Glutamatergic neuron (in vitro differentiated cells): ENCODE results near the gene LAMA3. TPM values are rescaled to one million over a fixed set of nuclear protein-coding genes. Genes with fewer than 3 reads are reported as not detected.

ENCODE experiments used
- DNase-seq: peaks from one replicate; pipeline ENCODE4 v3.0.0; 2022
- H3K27ac Mint-ChIP-seq: one replicate; pipeline ENCODE4 v1.8.0; 2020; ENCODE audit warnings: mild to moderate bottlenecking, mixed read lengths, inconsistent platforms; ENCODE audit not compliant: unreplicated experiment
- H3K27me3 Mint-ChIP-seq: one replicate; pipeline ENCODE4 v1.8.0; 2020; ENCODE audit warnings: mild to moderate bottlenecking, moderate library complexity, mixed read lengths, inconsistent platforms; ENCODE audit not compliant: unreplicated experiment
- H3K36me3 Mint-ChIP-seq: one replicate; pipeline ENCODE4 v1.8.0; 2020; ENCODE audit warnings: mild to moderate bottlenecking, mixed read lengths, inconsistent platforms; ENCODE audit not compliant: unreplicated experiment
- H3K4me1 Mint-ChIP-seq: one replicate; pipeline ENCODE4 v1.8.0; 2020; ENCODE audit warnings: mild to moderate bottlenecking, low read depth, mixed read lengths, inconsistent platforms; ENCODE audit not compliant: unreplicated experiment
- H3K4me3 Mint-ChIP-seq: one replicate; pipeline ENCODE4 v1.8.0; 2020; ENCODE audit warnings: mild to moderate bottlenecking, mixed read lengths, inconsistent platforms; ENCODE audit not compliant: unreplicated experiment
- H3K9me3 Mint-ChIP-seq: one replicate; pipeline ENCODE4 v1.8.0; 2020; ENCODE audit warnings: mild to moderate bottlenecking, moderate library complexity, mixed read lengths, inconsistent platforms; ENCODE audit not compliant: unreplicated experiment
- CTCF ChIP-seq: fragments of 200-600 bp; sonication (generic); IDR thresholded peaks from one replicate; pipeline ENCODE4 v1.5.0; 2021; ENCODE audit not compliant: partially characterized antibody, unreplicated experiment
- total RNA-seq: library from RNA; stranded (reverse); fragmentation: NEBNext Ultra II Directional; extraction: Animal tissue kit (Norgen Biotek cat#: 25700); gene quantifications from one replicate; pipeline ENCODE4 v1.2.1, GENCODE V29; 2021; ENCODE audit not compliant: unreplicated experiment

The LAMA3 gene
- total RNA-seq, 1 donor from 2014 or later = 2.1 TPM

GRCh38 chr18:23932385-23933067 is 243.3 kb downstream of the LAMA3 start:
- Mint-ChIP-seq H3K36me3 (no peaks in the 10 kb centered on the region), H3K27ac (no peak overlapping the region), H3K9me3 (no peaks in the 10 kb centered on the region), H3K4me3 (no peak overlapping the region), H3K27me3 (peaks cover 2% of the 10 kb centered on the region), H3K4me1 (no peaks in the 10 kb centered on the region)
- no peak for TF ChIP-seq CTCF
- no peak for DNase-seq

GRCh38 chr18:23933407-23933806 is 244.2 kb downstream of the LAMA3 start:
- Mint-ChIP-seq H3K4me3 (no peak overlapping the region), H3K4me1 (no peaks in the 10 kb centered on the region), H3K36me3 (no peaks in the 10 kb centered on the region), H3K9me3 (no peaks in the 10 kb centered on the region), H3K27me3 (peaks cover 2% of the 10 kb centered on the region), H3K27ac (no peak overlapping the region)
- no peak for DNase-seq
- no peak for TF ChIP-seq CTCF

GRCh38 chr18:23934252-23934651 is 245.0 kb downstream of the LAMA3 start:
- H3K27ac Mint-ChIP-seq = no peak overlapping the region
- no peak for DNase-seq
- H3K4me1 Mint-ChIP-seq = no peaks in the 10 kb centered on the region
- H3K36me3 Mint-ChIP-seq = no peaks in the 10 kb centered on the region
- no peak for TF ChIP-seq CTCF
- H3K4me3 Mint-ChIP-seq = no peak overlapping the region
- H3K27me3 Mint-ChIP-seq = peaks cover 2% of the 10 kb centered on the region
- no peaks in the 10 kb centered on the region for H3K9me3 Mint-ChIP-seq

- no peak overlapping the region for H3K27ac Mint-ChIP-seq
- no peaks in the 10 kb centered on the region for H3K9me3 Mint-ChIP-seq
- no peak for DNase-seq
- no peak overlapping the region for H3K4me3 Mint-ChIP-seq
- H3K4me1 Mint-ChIP-seq = peaks cover 4% of the 10 kb centered on the region
- no peak for TF ChIP-seq CTCF
- no peaks in the 10 kb centered on the region for H3K36me3 Mint-ChIP-seq
- H3K27me3 Mint-ChIP-seq = peaks cover 2% of the 10 kb centered on the region
Measured at GRCh38 chr18:23934863-23935262, 245.6 kb downstream of the LAMA3 start.

- no peak for TF ChIP-seq CTCF
- no peaks in the 10 kb centered on the region for H3K36me3 Mint-ChIP-seq
- peaks cover 2% of the 10 kb centered on the region for H3K27me3 Mint-ChIP-seq
- H3K4me1 Mint-ChIP-seq = peaks cover 6% of the 10 kb centered on the region
- H3K27ac Mint-ChIP-seq = no peak overlapping the region
- DNase-seq = no peak
- H3K9me3 Mint-ChIP-seq = no peaks in the 10 kb centered on the region
- no peak overlapping the region for H3K4me3 Mint-ChIP-seq
Measured at GRCh38 chr18:23935804-23936203, 246.6 kb downstream of the LAMA3 start.
